Prostate gland (tissue), 2 donors: ENCODE measurements around the gene RHBDL1.

ENCODE experiments used
- POLR2A ChIP-seq: fragments of 450-650 bp; IDR thresholded peaks from one replicate; pipeline ENCODE4 v1.6.1; 2016; ENCODE audit warnings: antibody characterized with exemption, mild to moderate bottlenecking
- TF ChIP-seq, protein P1 (sequence below), 4 experiments: fragments of 200-600 bp in 2 of 4; fragments of 450-650 bp in 2 of 4; sonication (generic) in 2 of 4; IDR thresholded peaks; 1 replicate in 3 of 4; 2 replicates in 1 of 4; pipeline ENCODE4 v1.5.1; 2016 to 2019; ENCODE audit warnings: antibody characterized with exemption in 4 of 4, mild to moderate bottlenecking in 2 of 4, moderate library complexity in 2 of 4

- TF ChIP-seq, protein P1, sequence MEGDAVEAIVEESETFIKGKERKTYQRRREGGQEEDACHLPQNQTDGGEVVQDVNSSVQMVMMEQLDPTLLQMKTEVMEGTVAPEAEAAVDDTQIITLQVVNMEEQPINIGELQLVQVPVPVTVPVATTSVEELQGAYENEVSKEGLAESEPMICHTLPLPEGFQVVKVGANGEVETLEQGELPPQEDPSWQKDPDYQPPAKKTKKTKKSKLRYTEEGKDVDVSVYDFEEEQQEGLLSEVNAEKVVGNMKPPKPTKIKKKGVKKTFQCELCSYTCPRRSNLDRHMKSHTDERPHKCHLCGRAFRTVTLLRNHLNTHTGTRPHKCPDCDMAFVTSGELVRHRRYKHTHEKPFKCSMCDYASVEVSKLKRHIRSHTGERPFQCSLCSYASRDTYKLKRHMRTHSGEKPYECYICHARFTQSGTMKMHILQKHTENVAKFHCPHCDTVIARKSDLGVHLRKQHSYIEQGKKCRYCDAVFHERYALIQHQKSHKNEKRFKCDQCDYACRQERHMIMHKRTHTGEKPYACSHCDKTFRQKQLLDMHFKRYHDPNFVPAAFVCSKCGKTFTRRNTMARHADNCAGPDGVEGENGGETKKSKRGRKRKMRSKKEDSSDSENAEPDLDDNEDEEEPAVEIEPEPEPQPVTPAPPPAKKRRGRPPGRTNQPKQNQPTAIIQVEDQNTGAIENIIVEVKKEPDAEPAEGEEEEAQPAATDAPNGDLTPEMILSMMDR (IDR thresholded peaks at IDR 0.05): no peak
- no peak for TF ChIP-seq POLR2A
Measured at GRCh38 chr16:681746-682427, 6.4 kb downstream of the RHBDL1 start.
